Fibroblast of lung (primary cell): ENCODE data around the gene AGAP4. TPM values are rescaled to one million over a fixed set of nuclear protein-coding genes. Genes with fewer than 3 reads are reported as not detected.
"Not testable (repeated sequence)": the region's sequence is repeated elsewhere in the genome, so short reads cannot be mapped to it uniquely, and the experiment has no call there.

ENCODE experiments used
- DNase-seq, 2 donors: peaks; one replicate each; pipeline versions ENCODE4 v3.0.0 to v3.0.0-alpha.2; 2010; ENCODE audit warnings: low read depth in 2 of 2
- H2AFZ ChIP-seq: 2 replicates; pipeline ENCODE4 v1.5.1; 2012; ENCODE audit warnings: low read length, control low read depth, inconsistent platforms
- H3K27ac ChIP-seq: 2 replicates; pipeline ENCODE4 v1.5.1; 2011; ENCODE audit warnings: low read length, control low read depth; ENCODE audit not compliant: insufficient read depth
- H3K27me3 ChIP-seq: 2 replicates; pipeline ENCODE4 v1.5.1; 2011; ENCODE audit warnings: mild to moderate bottlenecking, low read length; ENCODE audit not compliant: control insufficient read depth, insufficient read depth
- H3K36me3 ChIP-seq: 2 replicates; pipeline ENCODE4 v1.5.1; 2011; ENCODE audit warnings: low read length; ENCODE audit not compliant: control insufficient read depth, insufficient read depth
- H3K4me1 ChIP-seq: 2 replicates; pipeline ENCODE4 v1.5.1; 2011; ENCODE audit warnings: low read length; ENCODE audit not compliant: control insufficient read depth, insufficient read depth; ENCODE audit errors: extremely low read depth
- H3K4me2 ChIP-seq: 2 replicates; pipeline ENCODE4 v1.5.1; 2011; ENCODE audit warnings: low read length, control low read depth; ENCODE audit not compliant: insufficient read depth; ENCODE audit errors: extremely low read depth
- H3K4me3 ChIP-seq, 4 experiments: fragments of 200-600 bp in 1 of 4; sonication (generic) in 1 of 4; replicated peaks in 1 of 4; 2 replicates each; pipeline ENCODE4 v1.5.1; 2011 to 2016; ENCODE audit warnings: low read length in 4 of 4, low read depth in 3 of 4, mild to moderate bottlenecking in 3 of 4, control low read depth in 2 of 4, inconsistent platforms in 1 of 4, mixed read lengths in 1 of 4; ENCODE audit not compliant: insufficient read depth in 1 of 4; ENCODE audit errors: control extremely low read depth in 1 of 4
- H3K79me2 ChIP-seq: 2 replicates; pipeline ENCODE4 v1.5.1; 2012; ENCODE audit warnings: mild to moderate bottlenecking, low read length, inconsistent platforms; ENCODE audit not compliant: control insufficient read depth, insufficient read depth
- H3K9ac ChIP-seq: 2 replicates; pipeline ENCODE4 v1.5.1; 2011; ENCODE audit warnings: mild to moderate bottlenecking, low read length, control low read depth; ENCODE audit not compliant: insufficient read depth
- H3K9me3 ChIP-seq: 2 replicates; pipeline ENCODE4 v1.5.1; 2012; ENCODE audit warnings: low read depth, low read length; ENCODE audit not compliant: control insufficient read depth, insufficient read depth
- H4K20me1 ChIP-seq: 2 replicates; pipeline ENCODE4 v1.5.1; 2011; ENCODE audit warnings: low read length; ENCODE audit not compliant: control insufficient read depth, insufficient read depth; ENCODE audit errors: extremely low read depth
- EZH2 ChIP-seq: IDR thresholded peaks from 2 replicates; pipeline ENCODE4 v1.5.1; 2012; ENCODE audit warnings: low read length, control low read depth, mild to moderate bottlenecking; ENCODE audit errors: missing control alignments
- polyA plus RNA-seq, 2 donors: library from polyadenylated mRNA; depleted of rRNA in 1 of 2; stranded (reverse) in 1 of 2; unstranded in 1 of 2; fragments of >200 nt; gene quantifications; 2 replicates each; pipeline ENCODE4 v1.2.1, GENCODE V29; 2011 to 2012; ENCODE audit warnings: missing spikeins in 1 of 2
- total RNA-seq: library from RNA; depleted of rRNA; stranded (reverse); fragments of >200 nt; gene quantifications from 2 replicates; pipeline ENCODE4 v1.2.1, GENCODE V29; 2014
- TF ChIP-seq, protein P1 (sequence below), 2 donors: IDR thresholded peaks in 1 of 2; conservative IDR thresholded peaks in 1 of 2; 1 replicate in 1 of 2; 2 replicates in 1 of 2; pipeline ENCODE4 v1.5.1; 2011 to 2012; ENCODE audit warnings: low read length in 2 of 2, control low read depth in 1 of 2, inconsistent platforms in 1 of 2, low read depth in 1 of 2, mild to moderate bottlenecking in 1 of 2

AGAP4 gene
- total and polyA plus RNA-seq, 2 donors (not counting 1 experiment from before 2014, with no cell fraction given) = 3.3 to 8.1 TPM

DNA sequence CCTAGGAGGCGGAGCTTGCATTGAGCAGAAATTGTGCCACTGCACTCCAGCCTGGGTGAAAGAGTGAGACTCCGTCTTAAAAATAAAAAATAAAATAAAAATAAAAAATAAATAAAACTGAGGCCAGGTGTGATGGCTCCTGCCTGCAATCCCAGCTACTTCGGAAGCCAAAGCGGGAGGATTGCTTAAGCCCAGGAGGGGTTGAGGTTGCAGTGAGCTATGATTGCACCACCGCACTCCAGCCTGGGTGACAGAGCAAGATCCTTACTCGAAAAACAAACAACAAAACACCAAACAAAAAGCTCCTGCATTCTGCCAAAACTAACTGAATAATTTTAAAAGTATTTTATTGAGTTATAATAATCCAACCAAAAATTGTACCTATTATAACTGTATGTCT is 36.2 kb downstream of the AGAP4 start:
- TF ChIP-seq, protein P1, sequence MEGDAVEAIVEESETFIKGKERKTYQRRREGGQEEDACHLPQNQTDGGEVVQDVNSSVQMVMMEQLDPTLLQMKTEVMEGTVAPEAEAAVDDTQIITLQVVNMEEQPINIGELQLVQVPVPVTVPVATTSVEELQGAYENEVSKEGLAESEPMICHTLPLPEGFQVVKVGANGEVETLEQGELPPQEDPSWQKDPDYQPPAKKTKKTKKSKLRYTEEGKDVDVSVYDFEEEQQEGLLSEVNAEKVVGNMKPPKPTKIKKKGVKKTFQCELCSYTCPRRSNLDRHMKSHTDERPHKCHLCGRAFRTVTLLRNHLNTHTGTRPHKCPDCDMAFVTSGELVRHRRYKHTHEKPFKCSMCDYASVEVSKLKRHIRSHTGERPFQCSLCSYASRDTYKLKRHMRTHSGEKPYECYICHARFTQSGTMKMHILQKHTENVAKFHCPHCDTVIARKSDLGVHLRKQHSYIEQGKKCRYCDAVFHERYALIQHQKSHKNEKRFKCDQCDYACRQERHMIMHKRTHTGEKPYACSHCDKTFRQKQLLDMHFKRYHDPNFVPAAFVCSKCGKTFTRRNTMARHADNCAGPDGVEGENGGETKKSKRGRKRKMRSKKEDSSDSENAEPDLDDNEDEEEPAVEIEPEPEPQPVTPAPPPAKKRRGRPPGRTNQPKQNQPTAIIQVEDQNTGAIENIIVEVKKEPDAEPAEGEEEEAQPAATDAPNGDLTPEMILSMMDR (conservative IDR thresholded peaks at IDR 0.05 in 1 of 2, IDR thresholded peaks at IDR 0.05 in 1 of 2; ENCODE audit: low read depth in 1 of 2, low read length in 2 of 2) = no peak
- TF ChIP-seq EZH2 = no peak
- no peak for DNase-seq
- no peaks in the 10 kb centered on the region for H3K36me3 ChIP-seq

DNA sequence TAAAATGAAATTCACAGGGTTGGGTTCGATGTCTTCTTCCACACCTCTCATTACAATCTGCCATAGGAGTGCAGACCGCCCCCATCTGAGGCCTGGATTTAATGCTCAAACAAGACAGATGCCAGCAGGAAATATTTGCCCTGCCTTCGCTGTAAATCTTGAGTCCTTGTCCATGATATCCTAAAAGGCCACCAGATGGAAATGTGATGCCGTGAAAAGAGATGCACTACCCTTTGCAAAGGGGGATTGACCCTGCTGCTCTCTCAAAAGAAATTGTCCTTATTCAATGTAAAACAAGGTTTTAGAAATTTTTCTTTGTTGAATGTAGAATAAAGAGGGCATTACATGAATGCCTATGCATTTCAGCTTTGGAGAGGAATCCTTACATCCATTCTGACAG is 37.5 kb downstream of the AGAP4 start:
- Histone ChIP-seq H3K4me3 (no peak overlapping the region), H3K79me2 (no peaks in the 10 kb centered on the region), H4K20me1 (no peaks in the 10 kb centered on the region), H3K36me3 (no peaks in the 10 kb centered on the region), H2AFZ (no peak overlapping the region), H3K27me3 (no peaks in the 10 kb centered on the region), H3K4me2 (no peak overlapping the region), H3K9ac (no peak overlapping the region), H3K27ac (no peak overlapping the region), H3K9me3 (no peaks in the 10 kb centered on the region), H3K4me1 (no peaks in the 10 kb centered on the region)
- DNase-seq = peak in 1 of 2 donors; percentile 15
- TF ChIP-seq, protein P1 (conservative IDR thresholded peaks at IDR 0.05 in 1 of 2, IDR thresholded peaks at IDR 0.05 in 1 of 2; ENCODE audit: low read depth in 1 of 2, low read length in 2 of 2) = no peak

More for the DNA sequence above, 36.2 kb downstream of the AGAP4 start:
- H3K9me3 ChIP-seq = no peaks in the 10 kb centered on the region
- no peaks in the 10 kb centered on the region for H4K20me1 ChIP-seq
- H3K9ac ChIP-seq = no peak overlapping the region
- no peak overlapping the region for H3K4me2 ChIP-seq
- no peaks in the 10 kb centered on the region for H3K4me1 ChIP-seq
- H3K27ac ChIP-seq = no peak overlapping the region
- H3K79me2 ChIP-seq = no peaks in the 10 kb centered on the region
- H3K27me3 ChIP-seq = no peaks in the 10 kb centered on the region
- no peak overlapping the region for H3K4me3 ChIP-seq
- no peak overlapping the region for H2AFZ ChIP-seq

DNA sequence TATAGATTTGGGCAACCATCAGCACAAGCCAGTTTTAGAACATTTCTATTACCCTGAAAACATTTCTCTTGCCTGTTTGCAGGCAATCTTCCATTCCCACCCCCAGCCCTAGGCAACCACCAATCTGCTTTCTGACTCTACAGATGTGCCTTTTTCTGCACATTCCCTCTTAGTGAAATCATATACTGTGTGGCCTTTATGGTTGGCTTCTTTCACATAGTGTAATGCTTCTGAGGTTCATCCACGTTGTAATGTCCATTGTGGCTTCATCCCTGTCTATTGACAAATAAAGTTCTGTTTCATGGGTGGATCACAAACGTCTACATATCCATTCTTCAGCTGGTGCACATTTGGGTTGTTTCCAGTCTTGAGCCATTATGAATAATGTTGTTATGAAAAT is 42.3 kb downstream of the AGAP4 start:
- not testable (repeated sequence) for H3K4me1 ChIP-seq, H3K27me3 ChIP-seq, H3K9ac ChIP-seq, H3K4me3 ChIP-seq, H3K27ac ChIP-seq, H3K36me3 ChIP-seq, H4K20me1 ChIP-seq, H3K9me3 ChIP-seq, H3K79me2 ChIP-seq, H3K4me2 ChIP-seq, H2AFZ ChIP-seq
- peak in 1 of 2 donors; percentile 27 for DNase-seq

DNA sequence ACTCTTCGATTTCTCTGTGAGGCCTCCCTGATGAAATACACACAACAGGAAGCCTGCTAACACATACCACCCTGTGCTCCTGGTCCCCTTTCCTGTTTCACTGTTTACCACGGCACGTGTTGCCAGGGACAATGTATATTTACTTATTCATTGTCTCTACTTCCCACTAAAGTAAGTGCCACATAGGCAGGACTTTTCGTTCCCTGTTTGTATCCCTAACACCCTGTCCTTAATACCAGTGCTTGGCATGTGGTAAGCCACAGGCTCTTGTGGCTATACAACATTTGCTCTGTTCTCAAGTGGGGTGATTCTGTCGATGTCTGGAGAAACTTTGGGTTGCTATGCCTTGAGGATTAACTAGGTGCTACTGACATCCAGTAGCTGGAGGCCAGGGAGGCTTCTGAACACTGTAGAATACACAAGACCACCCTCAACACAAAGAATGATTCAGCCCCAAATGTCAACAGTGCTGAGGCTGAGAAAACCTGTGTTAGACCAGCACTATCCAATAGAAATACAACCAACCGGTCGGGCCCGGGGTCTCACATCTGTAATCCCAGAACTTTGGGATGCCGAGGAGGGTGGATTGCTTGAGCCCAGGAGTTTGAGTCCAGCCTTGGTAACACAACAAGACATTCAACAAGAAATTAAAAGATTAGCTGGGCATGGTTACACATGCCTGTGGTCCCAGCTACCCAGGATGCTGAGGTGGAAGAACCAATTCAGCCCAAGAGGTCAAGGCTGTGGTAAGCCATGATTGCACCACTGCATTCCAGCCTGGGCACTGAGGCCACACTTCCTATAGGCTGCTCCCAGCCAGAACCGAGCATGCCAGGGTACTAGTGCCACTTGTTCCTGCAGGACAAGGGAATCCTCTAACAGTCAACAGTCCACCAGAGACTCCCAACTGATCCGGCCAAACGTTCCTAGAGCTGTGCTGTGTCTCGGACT is 44.0 kb downstream of the AGAP4 start:
- not testable (repeated sequence) for H3K27ac ChIP-seq, H3K4me1 ChIP-seq, H3K4me2 ChIP-seq, H3K79me2 ChIP-seq, H3K27me3 ChIP-seq, H2AFZ ChIP-seq, H3K4me3 ChIP-seq, H3K9me3 ChIP-seq, H3K36me3 ChIP-seq, H3K9ac ChIP-seq, H4K20me1 ChIP-seq
- DNase-seq = peak; percentile 21 to 51

DNA sequence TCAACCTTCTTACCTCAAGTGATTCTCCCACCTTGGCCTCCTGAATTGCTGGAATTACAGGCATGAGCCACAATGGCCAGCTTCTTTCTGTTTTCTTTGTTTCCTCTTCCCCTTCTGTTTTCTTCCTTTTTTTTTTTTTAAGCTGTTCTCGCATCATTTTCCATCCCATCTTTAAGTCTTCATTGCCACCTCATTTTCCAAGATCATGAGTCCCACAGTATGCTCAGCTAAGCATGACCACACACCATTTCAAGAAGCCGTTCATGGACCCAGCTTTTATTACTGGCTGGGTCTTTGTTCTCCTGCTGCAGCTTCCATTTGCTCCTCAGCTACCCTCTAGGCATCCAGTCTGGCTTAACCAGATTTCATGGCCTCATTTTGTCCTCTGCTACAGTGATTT is 52.5 kb downstream of the AGAP4 start:
- H4K20me1 ChIP-seq, H3K27ac ChIP-seq, H3K9me3 ChIP-seq, H3K4me2 ChIP-seq, H3K79me2 ChIP-seq, H3K36me3 ChIP-seq, H3K27me3 ChIP-seq, H3K9ac ChIP-seq, H3K4me3 ChIP-seq, H3K4me1 ChIP-seq, DNase-seq, H2AFZ ChIP-seq: not testable (repeated sequence)
